Stimulated activated memory B cell treated with anti-CD40 and anti-IgM and Interleukin-4, amounts not matched to agents 10 μg/mL and 1 μg/mL and 100 μg/mL, for 72 hours (primary cell): ENCODE measurements around the gene LIM2.
"Not testable (repeated sequence)": the region's sequence is repeated elsewhere in the genome, so short reads cannot be mapped to it uniquely, and the experiment has no call there.

Source experiments
- ATAC-seq: fragments of 150-1000 bp; cut with Tn5 transposase; 2 replicates; pipeline ENCODE4 v1.10.0; 2021
- H3K27ac Mint-ChIP-seq: one replicate; pipeline ENCODE4 v1.8.0; 2022; ENCODE audit warnings: mild to moderate bottlenecking, mixed read lengths
- H3K27me3 Mint-ChIP-seq: one replicate; pipeline ENCODE4 v1.8.0; 2022; ENCODE audit warnings: mixed read lengths
- H3K36me3 Mint-ChIP-seq: one replicate; pipeline ENCODE4 v1.8.0; 2022; ENCODE audit warnings: mixed read lengths
- H3K4me1 Mint-ChIP-seq: one replicate; pipeline ENCODE4 v1.8.0; 2022; ENCODE audit warnings: mixed read lengths
- H3K4me3 Mint-ChIP-seq: one replicate; pipeline ENCODE4 v1.8.0; 2022; ENCODE audit warnings: mild to moderate bottlenecking, moderate library complexity, mixed read lengths
- H3K9me3 Mint-ChIP-seq: one replicate; pipeline ENCODE4 v1.8.0; 2022; ENCODE audit warnings: mixed read lengths

LIM2 gene

GRCh38 chr19:51407511-51408131 is 19.8 kb upstream of the LIM2 start:
- peaks cover 18% of the 10 kb centered on the region for H3K36me3 Mint-ChIP-seq
- peak; percentile 76 for ATAC-seq
- H3K4me1 Mint-ChIP-seq = peaks cover 21% of the 10 kb centered on the region
- no peaks in the 10 kb centered on the region for H3K9me3 Mint-ChIP-seq
- H3K27ac Mint-ChIP-seq = no peak overlapping the region
- no peaks in the 10 kb centered on the region for H3K27me3 Mint-ChIP-seq
- no peak overlapping the region for H3K4me3 Mint-ChIP-seq

GRCh38 chr19:51402117-51402516 is 14.3 kb upstream of the LIM2 start:
- H3K27ac Mint-ChIP-seq = no peak overlapping the region
- ATAC-seq = no peak
- peaks cover 7% of the 10 kb centered on the region for H3K9me3 Mint-ChIP-seq
- no peak overlapping the region for H3K4me3 Mint-ChIP-seq
- H3K36me3 Mint-ChIP-seq = peaks cover 10% of the 10 kb centered on the region
- peaks cover 5% of the 10 kb centered on the region for H3K4me1 Mint-ChIP-seq
- no peaks in the 10 kb centered on the region for H3K27me3 Mint-ChIP-seq

- peaks cover 10% of the 10 kb centered on the region for H3K36me3 Mint-ChIP-seq
- H3K4me1 Mint-ChIP-seq = peaks cover 18% of the 10 kb centered on the region
- H3K27me3 Mint-ChIP-seq, H3K4me3 Mint-ChIP-seq, H3K27ac Mint-ChIP-seq, H3K9me3 Mint-ChIP-seq, ATAC-seq: not testable (repeated sequence)
Observed at GRCh38 chr19:51399936-51400335, 12.2 kb upstream of the LIM2 start.

- no peak overlapping the region for H3K4me3 Mint-ChIP-seq
- H3K9me3 Mint-ChIP-seq = peaks cover 10% of the 10 kb centered on the region
- no peak overlapping the region for H3K27ac Mint-ChIP-seq
- H3K4me1 Mint-ChIP-seq = peaks cover 25% of the 10 kb centered on the region
- no peaks in the 10 kb centered on the region for H3K27me3 Mint-ChIP-seq
- no peak for ATAC-seq
- H3K36me3 Mint-ChIP-seq = peaks cover 10% of the 10 kb centered on the region
Observed at GRCh38 chr19:51399231-51399630, 11.5 kb upstream of the LIM2 start.

GRCh38 chr19:51398096-51398704 is 10.4 kb upstream of the LIM2 start:
- no peak overlapping the region for H3K27ac Mint-ChIP-seq
- ATAC-seq = no peak
- H3K4me3 Mint-ChIP-seq = no peak overlapping the region

GRCh38 chr19:51397453-51397852 is 9.7 kb upstream of the LIM2 start:
- not testable (repeated sequence) for ATAC-seq, H3K27ac Mint-ChIP-seq, H3K27me3 Mint-ChIP-seq, H3K36me3 Mint-ChIP-seq, H3K9me3 Mint-ChIP-seq, H3K4me3 Mint-ChIP-seq
- peaks cover 32% of the 10 kb centered on the region for H3K4me1 Mint-ChIP-seq

More at GRCh38 chr19:51398096-51398704, 10.4 kb upstream of the LIM2 start:
- Mint-ChIP-seq H3K4me1 (peaks cover 32% of the 10 kb centered on the region), H3K27me3 (no peaks in the 10 kb centered on the region), H3K36me3 (peaks cover 10% of the 10 kb centered on the region), H3K9me3 (peaks cover 10% of the 10 kb centered on the region)

- Mint-ChIP-seq H3K27me3 (peaks cover 3% of the 10 kb centered on the region), H3K4me1 (peaks cover 34% of the 10 kb centered on the region), H3K9me3 (peaks cover 3% of the 10 kb centered on the region), H3K27ac (peak overlapping the region; percentile 83), H3K36me3 (no peaks in the 10 kb centered on the region), H3K4me3 (no peak overlapping the region)
- no peak for ATAC-seq
Observed at GRCh38 chr19:51396175-51396574, 8.4 kb upstream of the LIM2 start.

GRCh38 chr19:51394050-51394836 is 6.5 kb upstream of the LIM2 start:
- peak; percentile 95 for ATAC-seq
- Mint-ChIP-seq H3K27ac (peak overlapping the region; percentile 83), H3K36me3 (no peaks in the 10 kb centered on the region), H3K27me3 (peaks cover 9% of the 10 kb centered on the region), H3K4me3 (peak overlapping the region; percentile 80), H3K9me3 (peaks cover 3% of the 10 kb centered on the region), H3K4me1 (peaks cover 43% of the 10 kb centered on the region)

- no peak overlapping the region for H3K27ac Mint-ChIP-seq
- H3K4me1 Mint-ChIP-seq = peaks cover 46% of the 10 kb centered on the region
- H3K27me3 Mint-ChIP-seq = peaks cover 9% of the 10 kb centered on the region
Observed at GRCh38 chr19:51392701-51393100, 4.9 kb upstream of the LIM2 start.

GRCh38 chr19:51391073-51391611 is 3.4 kb upstream of the LIM2 start:
- Mint-ChIP-seq H3K4me3 (no peak overlapping the region), H3K36me3 (no peaks in the 10 kb centered on the region), H3K4me1 (peaks cover 45% of the 10 kb centered on the region), H3K27ac (peak overlapping the region; percentile 82), H3K27me3 (peaks cover 9% of the 10 kb centered on the region), H3K9me3 (peaks cover 3% of the 10 kb centered on the region)
- ATAC-seq = no peak

More at GRCh38 chr19:51392701-51393100, 4.9 kb upstream of the LIM2 start:
- Mint-ChIP-seq H3K4me3 (no peak overlapping the region), H3K9me3 (peaks cover 3% of the 10 kb centered on the region), H3K36me3 (no peaks in the 10 kb centered on the region)
- no peak for ATAC-seq

- Mint-ChIP-seq H3K36me3 (no peaks in the 10 kb centered on the region), H3K27me3 (peaks cover 9% of the 10 kb centered on the region), H3K4me3 (no peak overlapping the region), H3K4me1 (peaks cover 25% of the 10 kb centered on the region), H3K9me3 (no peaks in the 10 kb centered on the region), H3K27ac (no peak overlapping the region)
- no peak for ATAC-seq
Observed at GRCh38 chr19:51389143-51389542, 1.4 kb upstream of the LIM2 start.

GRCh38 chr19:51386882-51387520 is 773 bp downstream of the LIM2 start:
- Mint-ChIP-seq H3K4me1 (peaks cover 19% of the 10 kb centered on the region), H3K27me3 (peaks cover 9% of the 10 kb centered on the region), H3K4me3 (no peak overlapping the region), H3K9me3 (no peaks in the 10 kb centered on the region), H3K27ac (peak overlapping the region; percentile 5), H3K36me3 (no peaks in the 10 kb centered on the region)
- ATAC-seq = peak; percentile 24

GRCh38 chr19:51382004-51382403 is 5.8 kb downstream of the LIM2 start:
- Mint-ChIP-seq H3K4me3 (no peak overlapping the region), H3K36me3 (no peaks in the 10 kb centered on the region), H3K9me3 (peaks cover 7% of the 10 kb centered on the region), H3K27me3 (no peaks in the 10 kb centered on the region), H3K27ac (no peak overlapping the region), H3K4me1 (no peaks in the 10 kb centered on the region)
- no peak for ATAC-seq

- Mint-ChIP-seq H3K27ac (no peak overlapping the region), H3K36me3 (no peaks in the 10 kb centered on the region), H3K4me3 (no peak overlapping the region), H3K27me3 (no peaks in the 10 kb centered on the region), H3K4me1 (peaks cover 3% of the 10 kb centered on the region), H3K9me3 (peaks cover 7% of the 10 kb centered on the region)
- ATAC-seq = no peak
Observed at GRCh38 chr19:51380379-51380778, 7.4 kb downstream of the LIM2 start.

GRCh38 chr19:51377422-51377821 is 10.4 kb downstream of the LIM2 start:
- Mint-ChIP-seq H3K36me3 (no peaks in the 10 kb centered on the region), H3K4me1 (peaks cover 21% of the 10 kb centered on the region), H3K27me3 (no peaks in the 10 kb centered on the region), H3K9me3 (peaks cover 7% of the 10 kb centered on the region), H3K27ac (no peak overlapping the region), H3K4me3 (no peak overlapping the region)
- ATAC-seq = no peak
